Germinal center (tissue), 1 donor: ENCODE results near the gene KRT6B.
"Not testable (repeated sequence)": the region's sequence is repeated elsewhere in the genome, so short reads cannot be mapped to it uniquely, and the experiment has no call there.

ENCODE experiments used
- DNase-seq: peaks from one replicate; pipeline ENCODE4 v3.0.0; 2012; ENCODE audit warnings: mixed read lengths, low spot score

Gene KRT6B

DNA sequence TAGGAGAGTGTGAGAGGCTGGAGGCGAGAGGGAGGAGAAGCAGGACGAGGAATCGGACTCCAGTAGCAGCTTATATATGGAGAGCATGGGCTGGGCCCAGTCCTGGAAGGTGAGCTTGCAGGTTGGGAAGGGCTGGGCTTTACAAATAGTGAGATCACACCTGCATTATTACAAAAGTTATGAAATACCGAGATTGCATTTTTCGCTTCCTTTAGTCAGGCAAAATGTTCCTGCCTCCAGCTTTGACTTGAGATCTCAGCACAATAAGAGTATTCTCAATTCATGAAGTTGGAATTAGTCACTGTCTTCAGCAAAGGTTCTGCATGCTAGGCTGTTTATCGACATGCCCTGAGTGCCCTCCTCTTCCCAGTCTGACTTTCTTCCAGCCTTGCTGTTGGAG, at the start of gene KRT6B:
Gene KRT6B, minus strand, starts transcription at position 46 of the 400 bp plus-strand sequence. CDS start 68 bp downstream, outside the sequence.
- DNase-seq: no peak

- no peak for DNase-seq
Measured at GRCh38 chr12:52501490-52501889, 49.5 kb upstream of the KRT6B start.

DNA sequence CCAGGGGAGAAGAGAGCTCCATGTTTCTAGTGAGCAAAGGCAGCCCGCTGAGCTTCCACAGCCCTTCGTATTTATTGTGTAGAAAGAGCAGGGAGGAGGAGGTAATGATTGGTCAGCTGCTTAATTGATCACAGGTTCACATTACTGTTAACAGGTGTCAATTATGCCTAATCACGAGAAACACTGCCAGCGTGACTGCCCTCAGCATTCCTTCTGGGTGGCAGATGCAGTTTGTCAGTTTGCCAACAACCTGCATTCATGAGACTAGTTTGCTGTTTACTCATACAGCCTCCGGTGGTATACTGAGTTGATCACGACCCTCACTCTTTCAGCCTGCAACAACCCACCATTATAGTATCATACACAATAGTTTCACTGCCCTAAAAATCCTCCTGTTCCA, 48.6 kb upstream of the KRT6B start:
- DNase-seq: not testable (repeated sequence)

- no peak for DNase-seq
Measured at GRCh38 chr12:52499806-52500560, 48.0 kb upstream of the KRT6B start.

DNA sequence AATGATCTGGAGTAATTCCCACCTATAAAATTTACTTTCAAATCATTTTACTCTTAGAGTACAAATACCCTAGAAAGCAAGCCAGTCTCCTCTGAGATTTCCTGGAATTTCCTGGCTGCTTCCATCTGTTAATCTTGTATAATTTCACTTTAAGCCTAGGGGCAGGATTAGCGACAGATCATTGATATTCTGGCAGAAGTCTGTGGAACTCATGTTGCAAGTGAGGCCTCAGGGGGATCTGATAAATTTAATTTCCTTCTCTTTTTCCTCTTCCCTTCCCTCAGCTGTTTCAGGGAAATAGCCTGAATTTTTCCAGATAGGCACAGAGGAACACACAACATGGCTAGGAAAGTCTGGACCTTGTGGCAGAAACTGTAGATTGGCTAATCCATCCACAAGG, 47.0 kb upstream of the KRT6B start:
- no peak for DNase-seq

- DNase-seq: no peak
Measured at GRCh38 chr12:52497975-52498374, 46.0 kb upstream of the KRT6B start.

- no peak for DNase-seq
Measured at GRCh38 chr12:52496590-52497071, 44.7 kb upstream of the KRT6B start.

DNA sequence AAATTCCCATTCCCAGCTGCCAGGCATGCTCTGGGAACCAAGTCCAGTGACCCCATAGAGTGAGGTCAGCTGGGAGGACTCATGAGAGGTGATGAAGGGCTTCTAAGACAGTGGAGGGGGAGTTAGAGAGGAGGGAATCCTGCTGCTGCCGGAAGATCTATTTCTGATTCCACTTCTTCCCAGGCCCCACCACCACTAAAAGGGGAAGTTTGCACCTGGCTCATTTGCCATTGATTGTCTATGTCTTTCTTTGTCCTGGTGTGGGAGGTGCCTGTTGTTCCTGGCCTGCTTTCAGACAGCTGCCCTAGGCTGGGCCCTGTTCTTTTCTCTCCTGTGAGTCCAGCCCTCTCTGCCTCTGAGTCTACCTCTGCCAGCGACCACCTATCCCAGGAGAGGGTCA, 44.1 kb upstream of the KRT6B start:
- DNase-seq: no peak

GRCh38 chr12:52495389-52495788, 43.4 kb upstream of the KRT6B start:
- no peak for DNase-seq

DNA sequence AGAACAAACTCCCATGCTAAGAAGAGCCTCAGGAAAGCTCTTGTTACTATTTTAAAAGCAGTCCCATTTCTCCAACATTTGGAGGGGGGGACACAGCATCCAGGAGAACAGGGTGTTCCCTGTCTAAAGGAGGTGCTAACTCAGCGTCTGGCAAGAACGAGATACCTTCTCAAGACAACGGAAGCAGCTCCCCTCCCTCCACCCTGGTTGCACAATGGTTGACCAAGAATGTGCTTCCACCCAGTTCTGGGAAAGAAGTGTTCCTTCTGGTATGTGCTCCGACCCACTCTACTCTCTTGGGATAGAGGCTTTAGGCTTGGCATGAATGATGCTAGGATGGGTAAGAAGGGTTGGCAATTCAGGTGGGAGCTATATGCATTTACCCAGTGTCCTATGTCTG, 42.6 kb upstream of the KRT6B start:
- no peak for DNase-seq

DNA sequence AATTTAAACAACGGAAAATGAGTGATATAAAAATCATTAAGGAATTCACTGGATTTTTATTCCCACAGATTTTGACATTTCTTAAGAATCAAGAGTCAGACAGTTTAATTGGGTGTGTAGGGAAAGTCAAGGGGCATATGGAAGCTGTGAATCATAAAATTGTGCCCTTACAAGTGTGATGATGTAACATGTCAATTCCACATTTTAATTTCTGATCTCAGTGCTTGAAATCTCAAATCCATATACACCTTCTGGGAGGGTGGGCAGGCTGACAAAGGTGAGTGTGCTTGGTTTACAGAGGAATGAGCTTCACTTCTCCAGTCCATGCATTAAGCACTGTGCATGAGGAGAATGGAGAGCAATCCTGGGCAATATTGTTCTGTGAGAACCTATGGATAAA, 42.2 kb upstream of the KRT6B start:
- no peak for DNase-seq

DNA sequence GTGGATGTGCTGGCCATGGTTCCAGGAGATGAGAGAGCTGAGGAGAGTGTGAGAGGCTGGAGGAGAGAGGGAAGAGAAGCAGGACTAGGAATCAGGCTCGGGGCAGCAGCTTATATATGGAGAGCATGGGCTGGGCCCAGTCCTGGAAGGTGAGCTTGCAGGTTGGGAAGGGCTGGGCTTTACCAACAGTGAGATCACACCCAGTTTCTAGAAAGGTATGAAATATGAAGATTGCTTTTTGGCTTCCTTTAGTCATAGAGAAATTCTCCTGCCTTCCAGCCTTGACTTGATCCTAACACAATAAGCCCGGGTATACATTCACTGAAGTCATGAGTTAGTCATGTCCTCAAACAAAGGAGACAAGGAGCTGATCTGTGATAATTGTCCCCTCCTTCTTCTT, 41.2 kb upstream of the KRT6B start, which contains the start of gene KRT6A:
Gene KRT6A, minus strand, starts transcription at position 86 of the 400 bp plus-strand sequence. Its CDS starts 69 bp downstream, at position 17.
- DNase-seq: no peak

DNA sequence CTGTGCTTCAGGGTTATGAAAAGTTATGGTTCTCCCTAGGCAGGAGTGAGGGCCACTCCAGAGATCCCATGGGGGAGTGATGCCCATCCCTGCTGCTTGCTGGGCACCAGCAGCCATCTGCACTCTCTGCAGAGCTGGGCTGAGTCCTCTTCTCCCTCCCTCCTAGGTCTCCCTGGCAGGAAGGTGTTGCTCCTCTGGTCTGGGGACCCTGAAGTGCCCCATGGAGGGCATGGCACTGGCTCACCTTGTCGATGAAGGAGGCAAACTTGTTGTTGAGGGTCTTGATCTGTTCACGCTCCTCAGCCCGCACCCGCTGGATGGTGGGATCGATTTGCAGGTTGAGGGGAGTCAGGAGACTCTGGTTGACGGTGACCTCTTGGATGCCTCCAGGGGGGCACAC, 40.5 kb upstream of the KRT6B start:
- not testable (repeated sequence) for DNase-seq

- DNase-seq: not testable (repeated sequence)
Measured at GRCh38 chr12:52491495-52491894, 39.5 kb upstream of the KRT6B start.

- DNase-seq: no peak
Measured at GRCh38 chr12:52488736-52489135, 36.8 kb upstream of the KRT6B start.

GRCh38 chr12:52487744-52488443, 35.9 kb upstream of the KRT6B start:
- DNase-seq: not testable (repeated sequence)

- no peak for DNase-seq
Measured at GRCh38 chr12:52487211-52487610, 35.3 kb upstream of the KRT6B start.

GRCh38 chr12:52486166-52487105, 34.5 kb upstream of the KRT6B start:
- DNase-seq: no peak

DNA sequence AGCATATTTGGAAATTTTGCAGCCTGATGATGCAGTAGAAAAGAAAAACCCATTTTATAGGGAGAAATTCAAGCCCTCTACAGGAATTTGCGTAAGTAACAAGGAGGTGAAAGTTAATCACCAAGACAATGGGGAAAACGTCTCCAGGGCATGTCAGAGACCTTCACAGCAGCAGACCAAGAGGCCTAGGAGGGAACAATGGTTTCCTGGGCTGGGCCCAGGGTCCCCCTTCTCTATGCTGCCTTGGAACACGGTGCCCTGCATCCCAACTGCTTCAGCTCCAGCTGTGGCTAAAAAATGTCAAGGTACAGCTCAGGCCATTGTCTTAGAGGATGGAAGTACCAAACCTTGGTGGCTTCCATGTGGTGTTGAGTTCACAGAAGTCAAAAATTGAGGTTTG, 28.1 kb upstream of the KRT6B start:
- DNase-seq: no peak

DNA sequence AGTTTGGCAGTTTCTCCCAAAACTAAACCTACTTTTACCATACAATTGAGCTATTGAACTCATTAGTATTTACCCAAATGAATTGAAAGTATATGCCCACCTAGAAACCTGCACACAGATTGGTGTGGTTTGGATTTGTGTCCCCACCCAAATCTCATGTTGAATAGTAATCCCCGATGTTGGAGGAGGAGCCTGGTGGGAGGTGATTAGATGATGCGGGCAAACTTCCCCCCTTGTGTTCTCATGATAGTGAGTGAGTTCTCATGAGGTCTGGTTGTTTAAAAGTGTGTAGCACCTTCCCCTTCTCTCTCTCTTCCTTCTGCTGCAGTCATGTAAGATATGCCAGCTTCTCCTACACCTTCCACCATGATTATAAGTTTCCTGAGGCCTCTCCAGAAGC, 25.7 kb upstream of the KRT6B start:
- no peak for DNase-seq

GRCh38 chr12:52474212-52474611, 22.3 kb upstream of the KRT6B start:
- no peak for DNase-seq

GRCh38 chr12:52473768-52474167, 21.8 kb upstream of the KRT6B start, which contains the start of gene KRT6C:
Gene KRT6C, minus strand, starts transcription at chr12:52473805. Its CDS starts 68 bp downstream, at chr12:52473737.
- DNase-seq: no peak
